Natural killer cell (primary cell): ENCODE results near the gene TRAIP. TPM values are rescaled to one million over a fixed set of nuclear protein-coding genes. Genes with fewer than 3 reads are reported as not detected.

Source experiments
- ATAC-seq, 3 donors: fragments of 150-1000 bp in 2 of 3; fragments of 200-7000 bp in 1 of 3; cut with Tn5 transposase; 1 replicate in 1 of 3; 2 replicates in 2 of 3; pipeline ENCODE4 v1.10.0; 2021; ENCODE audit warnings: mild to moderate bottlenecking in 2 of 3, moderate library complexity in 2 of 3
- DNase-seq, 2 donors: peaks; one replicate each; pipeline versions ENCODE4 v3.0.0 to v3.0.0-alpha.2; 2013 to 2021; ENCODE audit warnings: mixed read lengths in 1 of 2
- H3K27ac ChIP-seq: one replicate; pipeline ENCODE4 v1.5.1; 2013; ENCODE audit warnings: mild to moderate bottlenecking, low read length
- H3K27me3 ChIP-seq: one replicate; pipeline ENCODE4 v1.6.1; 2013; ENCODE audit warnings: low read length; ENCODE audit not compliant: control insufficient read depth, insufficient read depth
- H3K36me3 ChIP-seq: one replicate; pipeline ENCODE4 v1.6.1; 2013; ENCODE audit warnings: low read length; ENCODE audit not compliant: control insufficient read depth, insufficient read depth
- H3K4me1 ChIP-seq: one replicate; pipeline ENCODE4 v1.6.1; 2013; ENCODE audit warnings: low read length; ENCODE audit not compliant: control insufficient read depth, insufficient read depth
- H3K4me3 ChIP-seq: one replicate; pipeline ENCODE4 v1.5.1; 2013; ENCODE audit warnings: low read length
- H3K9me3 ChIP-seq: one replicate; pipeline ENCODE4 v1.6.1; 2013; ENCODE audit warnings: low read length; ENCODE audit not compliant: control insufficient read depth, insufficient read depth
- H3K27ac Mint-ChIP-seq, 2 donors: one replicate each; pipeline ENCODE4 v1.8.0; 2022; ENCODE audit warnings: mild to moderate bottlenecking in 2 of 2, mixed read lengths in 2 of 2, moderate library complexity in 1 of 2
- H3K27me3 Mint-ChIP-seq, 2 donors: one replicate each; pipeline ENCODE4 v1.8.0; 2022; ENCODE audit warnings: low read depth in 2 of 2, mixed read lengths in 2 of 2
- H3K36me3 Mint-ChIP-seq: one replicate; pipeline ENCODE4 v1.8.0; 2022; ENCODE audit warnings: mixed read lengths
- H3K4me1 Mint-ChIP-seq, 2 donors: one replicate each; pipeline ENCODE4 v1.8.0; 2022; ENCODE audit warnings: mixed read lengths in 2 of 2
- H3K4me3 Mint-ChIP-seq: one replicate; pipeline ENCODE4 v1.8.0; 2022; ENCODE audit warnings: mild to moderate bottlenecking, moderate library complexity, mixed read lengths
- H3K9me3 Mint-ChIP-seq, 2 donors: one replicate each; pipeline ENCODE4 v1.8.0; 2022; ENCODE audit warnings: mixed read lengths in 2 of 2
- WGBS: methylation state at CpG from one replicate; pipeline ENCODE4 v1.1.7; 2013; ENCODE audit warnings: missing lambda C conversion rate; ENCODE audit not compliant: insufficient coverage; 5-methylcytosine and 5-hydroxymethylcytosine counted together
- intact Hi-C: fragments of 100-400 bp; cut with micrococcal nuclease; formaldehyde crosslinking; loops from one replicate; pipeline ENCODE4 v1.14.2; 2022
- total RNA-seq, 4 donors: library from RNA; stranded (reverse); fragments of 120-200 nt in 1 of 4; gene quantifications; one replicate each; pipeline versions ENCODE4 v1.2.3 to v1.2.4, GENCODE V29; 2013 to 2022
- TF ChIP-seq, protein P1 (sequence below): fragments of 200-600 bp; IDR thresholded peaks from one replicate; pipeline ENCODE4 v1.8.0; 2022; ENCODE audit warnings: antibody characterized with exemption

The TRAIP gene
- total RNA-seq, 3 donors from 2014 or later (not counting 1 experiment from before 2014, with no cell fraction given) = 3.3 to 6.2 (median 4.0) TPM

DNA sequence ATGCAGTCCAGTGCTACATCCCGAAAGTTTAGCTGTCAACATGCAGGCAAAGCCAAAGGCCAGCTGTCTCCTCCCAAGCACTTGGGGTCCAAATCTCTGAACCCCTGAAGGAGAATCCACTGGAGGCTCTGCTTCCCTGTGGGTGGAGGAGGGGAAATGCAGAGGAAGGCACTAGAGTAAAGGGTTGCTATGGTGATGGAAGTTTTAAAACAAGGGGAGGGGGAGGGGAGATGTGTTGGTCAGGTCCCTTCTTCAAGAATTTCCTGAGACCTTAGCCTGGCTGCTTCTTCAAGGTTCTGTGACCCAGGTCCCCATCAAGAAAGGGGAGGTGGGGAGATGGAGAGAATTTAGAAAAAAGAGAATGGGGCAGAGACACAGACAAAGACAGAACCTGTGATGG, 11.0 kb upstream of the TRAIP start:
- Histone ChIP-seq H3K27me3 (peaks cover 13% of the 10 kb centered on the region), H3K4me3 (no peak overlapping the region), H3K27ac (no peak overlapping the region), H3K36me3 (no peaks in the 10 kb centered on the region), H3K9me3 (peaks cover 5% of the 10 kb centered on the region), H3K4me1 (peaks cover 12% of the 10 kb centered on the region)
- ATAC-seq = no peak
- Mint-ChIP-seq H3K9me3 (no peaks in the 10 kb centered on the region), H3K27me3 (peaks cover 33 to 36% of the 10 kb centered on the region in 2 donors), H3K27ac (no peak overlapping the region), H3K4me1 (no peaks in the 10 kb centered on the region), H3K36me3 (no peaks in the 10 kb centered on the region), H3K4me3 (no peak overlapping the region)
- DNase-seq = no peak
- intact Hi-C loops = no loop called here
- 89% methylated on average over 1 of the region's 1 CpG for WGBS
- TF ChIP-seq, protein P1, sequence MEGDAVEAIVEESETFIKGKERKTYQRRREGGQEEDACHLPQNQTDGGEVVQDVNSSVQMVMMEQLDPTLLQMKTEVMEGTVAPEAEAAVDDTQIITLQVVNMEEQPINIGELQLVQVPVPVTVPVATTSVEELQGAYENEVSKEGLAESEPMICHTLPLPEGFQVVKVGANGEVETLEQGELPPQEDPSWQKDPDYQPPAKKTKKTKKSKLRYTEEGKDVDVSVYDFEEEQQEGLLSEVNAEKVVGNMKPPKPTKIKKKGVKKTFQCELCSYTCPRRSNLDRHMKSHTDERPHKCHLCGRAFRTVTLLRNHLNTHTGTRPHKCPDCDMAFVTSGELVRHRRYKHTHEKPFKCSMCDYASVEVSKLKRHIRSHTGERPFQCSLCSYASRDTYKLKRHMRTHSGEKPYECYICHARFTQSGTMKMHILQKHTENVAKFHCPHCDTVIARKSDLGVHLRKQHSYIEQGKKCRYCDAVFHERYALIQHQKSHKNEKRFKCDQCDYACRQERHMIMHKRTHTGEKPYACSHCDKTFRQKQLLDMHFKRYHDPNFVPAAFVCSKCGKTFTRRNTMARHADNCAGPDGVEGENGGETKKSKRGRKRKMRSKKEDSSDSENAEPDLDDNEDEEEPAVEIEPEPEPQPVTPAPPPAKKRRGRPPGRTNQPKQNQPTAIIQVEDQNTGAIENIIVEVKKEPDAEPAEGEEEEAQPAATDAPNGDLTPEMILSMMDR = no peak

DNA sequence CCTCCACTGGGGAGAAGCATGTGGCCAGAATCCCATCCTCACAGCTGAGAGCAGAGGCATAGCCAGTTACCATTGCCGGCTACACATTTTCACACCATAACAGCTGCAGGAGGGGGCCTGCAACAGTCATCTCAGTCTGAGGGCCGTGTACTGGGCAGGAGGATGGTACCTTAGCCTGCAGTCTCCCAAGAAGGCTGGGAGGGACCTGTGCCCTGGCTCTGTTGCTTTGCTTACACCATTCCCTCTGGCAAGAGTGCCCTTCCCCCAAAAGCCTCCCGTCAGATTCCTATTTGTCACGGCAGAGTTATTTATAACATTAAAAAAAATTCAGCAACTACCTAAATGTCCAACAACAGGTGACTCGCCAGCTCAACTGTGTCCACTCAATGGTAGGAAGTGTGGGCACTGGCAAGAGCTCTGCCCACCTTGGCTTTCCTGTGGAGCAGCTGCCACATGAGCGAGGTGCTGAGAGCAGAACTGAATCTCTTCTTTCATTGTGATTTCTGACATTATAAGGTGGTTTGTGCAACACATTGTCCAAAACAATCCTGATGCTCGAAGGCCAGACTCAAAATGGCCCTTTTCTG, 8.9 kb upstream of the TRAIP start:
- H3K27me3 ChIP-seq = peaks cover 13% of the 10 kb centered on the region
- H3K9me3 Mint-ChIP-seq = no peaks in the 10 kb centered on the region
- no peaks in the 10 kb centered on the region for H3K36me3 ChIP-seq
- H3K4me3 Mint-ChIP-seq = no peak overlapping the region
- peaks cover 5% of the 10 kb centered on the region for H3K9me3 ChIP-seq
- H3K27me3 Mint-ChIP-seq = peaks cover 27 to 32% of the 10 kb centered on the region in 2 donors
- no peak for DNase-seq
- H3K4me1 ChIP-seq = peaks cover 12% of the 10 kb centered on the region
- intact Hi-C loops = no loop called here
- no peak overlapping the region for H3K27ac ChIP-seq
- ATAC-seq = no peak
- WGBS = 64% methylated on average over 7 of the region's 7 CpGs
- H3K27ac Mint-ChIP-seq = no peak overlapping the region
- no peaks in the 10 kb centered on the region for H3K36me3 Mint-ChIP-seq
- H3K4me1 Mint-ChIP-seq = no peaks in the 10 kb centered on the region
- TF ChIP-seq, protein P1 = no peak
- no peak overlapping the region for H3K4me3 ChIP-seq

- Mint-ChIP-seq H3K27ac (no peak overlapping the region), H3K9me3 (no peaks in the 10 kb centered on the region), H3K4me1 (no peaks in the 10 kb centered on the region), H3K27me3 (peaks cover 23 to 32% of the 10 kb centered on the region in 2 donors), H3K4me3 (no peak overlapping the region), H3K36me3 (no peaks in the 10 kb centered on the region)
- 67% methylated on average over 5 of the region's 5 CpGs for WGBS
- no peaks in the 10 kb centered on the region for H3K36me3 ChIP-seq
- H3K27ac ChIP-seq = no peak overlapping the region
- H3K4me3 ChIP-seq = no peak overlapping the region
- TF ChIP-seq, protein P1 = no peak
- H3K9me3 ChIP-seq = peaks cover 5% of the 10 kb centered on the region
- DNase-seq = no peak
- intact Hi-C loops = no loop called here
- peaks cover 7% of the 10 kb centered on the region for H3K4me1 ChIP-seq
- peaks cover 9% of the 10 kb centered on the region for H3K27me3 ChIP-seq
- ATAC-seq = no peak
Measured at GRCh38 chr3:49864505-49864904, 8.1 kb upstream of the TRAIP start.
